ENCODE results near the gene P2RX2. TPM values are rescaled to one million over a fixed set of nuclear protein-coding genes. Genes with fewer than 3 reads are reported as not detected.

The P2RX2 gene
- total RNA-seq, 1 experiment from 2014 or later: not detected

GRCh38 chr12:132619386-132620112 is 973 bp downstream of the P2RX2 start:
- DNase-seq (ENCODE audit: low read depth): no peak

- DNase-seq (ENCODE audit: low read depth): no peak
Observed at GRCh38 chr12:132620113-132620898, 1.7 kb downstream of the P2RX2 start.

- DNase-seq (ENCODE audit: low read depth): no peak
Observed at GRCh38 chr12:132620899-132621656, 2.5 kb downstream of the P2RX2 start.

- no peak for DNase-seq (ENCODE audit: low read depth)
Observed at GRCh38 chr12:132621657-132622435, 3.3 kb downstream of the P2RX2 start.

- peak; percentile 66 for DNase-seq (ENCODE audit: low read depth)
Observed at GRCh38 chr12:132622437-132623071, 4.0 kb downstream of the P2RX2 start.

GRCh38 chr12:132623072-132623869 is 4.7 kb downstream of the P2RX2 start:
- no peak for DNase-seq (ENCODE audit: low read depth)

- no peak for DNase-seq (ENCODE audit: low read depth)
Observed at GRCh38 chr12:132624186-132624855, 5.7 kb downstream of the P2RX2 start.

GRCh38 chr12:132624910-132625630 is 6.5 kb downstream of the P2RX2 start:
- DNase-seq (ENCODE audit: low read depth): no peak

GRCh38 chr12:132625731-132626430 is 7.3 kb downstream of the P2RX2 start:
- DNase-seq (ENCODE audit: low read depth): no peak

GRCh38 chr12:132629330-132629729 is 10.8 kb downstream of the P2RX2 start:
- DNase-seq (ENCODE audit: low read depth): no peak

- DNase-seq (ENCODE audit: low read depth): no peak
Observed at GRCh38 chr12:132630672-132631071, 12.1 kb downstream of the P2RX2 start.

GRCh38 chr12:132631666-132632065 is 13.1 kb downstream of the P2RX2 start:
- DNase-seq (ENCODE audit: low read depth): no peak

- DNase-seq (ENCODE audit: low read depth): no peak
Observed at GRCh38 chr12:132632521-132633228, 14.1 kb downstream of the P2RX2 start.

GRCh38 chr12:132633398-132633797 is 14.8 kb downstream of the P2RX2 start:
- no peak for DNase-seq (ENCODE audit: low read depth)

GRCh38 chr12:132633901-132634300 is 15.3 kb downstream of the P2RX2 start:
- no peak for DNase-seq (ENCODE audit: low read depth)

GRCh38 chr12:132634411-132634990 is 15.9 kb downstream of the P2RX2 start:
- DNase-seq (ENCODE audit: low read depth): no peak

Data from RPMI7951 (cell line).